ENCODE measurements around the gene OPTC. TPM values are rescaled to one million over a fixed set of nuclear protein-coding genes. Genes with fewer than 3 reads are reported as not detected.

OPTC gene
- total and polyA plus RNA-seq, 2 of the 8 experiments (the other 6 are each of a cell fraction or from before 2014, with no cell fraction given) = 1.1 to 4.0 TPM

DNA sequence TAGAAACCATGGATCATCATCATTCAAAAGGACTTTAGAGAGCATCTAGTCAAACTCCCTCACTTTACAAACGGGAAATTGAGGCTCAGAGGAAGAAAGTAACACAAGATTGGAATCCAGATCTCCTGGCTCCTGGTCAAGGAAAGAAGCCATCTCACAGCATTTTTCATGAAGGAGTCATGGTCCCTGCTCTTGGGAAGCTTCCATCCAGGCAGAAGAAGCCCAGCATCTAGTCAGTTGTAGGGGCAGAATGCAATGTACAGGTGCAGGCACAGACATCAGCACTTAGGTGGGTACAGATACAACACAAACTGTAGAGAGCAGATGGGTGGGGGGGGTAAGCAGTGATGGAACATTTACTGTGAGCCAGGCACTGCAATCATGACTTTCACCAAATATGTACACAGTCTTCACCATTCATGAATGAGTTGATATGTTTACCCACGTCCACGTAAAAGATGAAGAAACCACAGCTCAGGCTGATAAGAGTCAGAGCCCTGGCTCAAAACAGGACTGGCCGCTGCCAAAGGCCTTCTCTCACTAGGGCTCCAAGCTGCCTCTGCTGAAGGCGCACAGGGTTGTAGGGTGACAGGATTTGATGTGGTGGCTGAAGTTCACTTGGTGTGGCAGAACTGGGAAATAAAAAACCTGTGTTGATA lies 44.0 kb downstream of the OPTC start:
- no peaks in the 10 kb centered on the region for H3K9me3 ChIP-seq (ENCODE audit: insufficient read depth in 2 of 2, low read depth in 1 of 2, low read length in 1 of 2)
- no peak overlapping the region for H3K4me3 ChIP-seq (ENCODE audit: extremely low read depth in 1 of 4, insufficient read depth in 2 of 4, low read depth in 3 of 4, low read length in 4 of 4)
- H3K36me3 ChIP-seq (ENCODE audit: control insufficient read depth in 2 of 4, insufficient read depth in 4 of 4, low read length in 3 of 4) = no peaks in the 10 kb centered on the region
- FAIRE-seq = no peak
- no peak overlapping the region for H2BK5ac ChIP-seq (ENCODE audit: low read depth, low read length)
- H3K4me1 ChIP-seq (replicated peaks in 1 of 4; ENCODE audit: control insufficient read depth in 3 of 4, insufficient read depth in 4 of 4, low read length in 3 of 4) = peaks cover 0 to 3% (median 0%) of the 10 kb centered on the region in 4 experiments; a peak in 2 of 7 replicates
- H2BK20ac ChIP-seq (ENCODE audit: low read length) = no peak overlapping the region
- ChIA-PET POLR2A (ENCODE audit: partially characterized antibody) (interaction anchor here (1.4 kb wide), 1 partner anchor 10 kb away, joined by 4 read pairs; no protein-coding TSS in a partner anchor), CTCF (ENCODE audit: partially characterized antibody) (interaction anchor here (0.9 to 1.7 kb wide), 4 partner anchors 10 to 64 kb away, joined by 3 to 6 read pairs (median 4); no protein-coding TSS in a partner anchor)
- no peaks in the 10 kb centered on the region for H3K79me2 ChIP-seq (ENCODE audit: control insufficient read depth in 1 of 2, insufficient read depth in 2 of 2, low read length in 2 of 2)
- no peak overlapping the region for H3K9ac ChIP-seq (replicated peaks in 1 of 4; ENCODE audit: extremely low read depth in 1 of 4, low read depth in 3 of 4, low read length in 3 of 4)
- no peaks in the 10 kb centered on the region for H3K23me2 ChIP-seq (ENCODE audit: low read depth, low read length)
- H3K27ac ChIP-seq (ENCODE audit: low read depth, low read length) = no peak overlapping the region
- no peak for DNase-seq (ENCODE audit: low read depth in 1 of 2, low spot score in 2 of 2)
- no peak overlapping the region for H4K8ac ChIP-seq (ENCODE audit: extremely low read depth, insufficient read depth, low read length)
- no peak overlapping the region for H4K91ac ChIP-seq (replicated peaks; ENCODE audit: insufficient read length, low read length)
- H3K4me2 ChIP-seq (ENCODE audit: insufficient read depth in 1 of 2, low read depth in 2 of 2, low read length in 2 of 2) = no peak overlapping the region
- no peak overlapping the region for H2BK120ac ChIP-seq (replicated peaks; ENCODE audit: low read depth, low read length)
- H3K4ac ChIP-seq (replicated peaks; ENCODE audit: insufficient read length, low read depth, low read length) = no peak overlapping the region
- H3K79me1 ChIP-seq (ENCODE audit: low read depth, low read length) = no peaks in the 10 kb centered on the region
- H2BK12ac ChIP-seq (ENCODE audit: low read depth, low read length) = no peak overlapping the region
- no peak overlapping the region for H2BK15ac ChIP-seq (ENCODE audit: low read length)
- no peak overlapping the region for H3K56ac ChIP-seq (replicated peaks; ENCODE audit: insufficient read length, low read depth, low read length)
- no peak overlapping the region for H4K5ac ChIP-seq (ENCODE audit: insufficient read length, low read depth, low read length)
- WGBS, 2 experiments (ENCODE audit: extremely low coverage in 1 of 2, insufficient coverage in 1 of 2, insufficient read length in 1 of 2, insufficient replicate concordance in 2 of 2, low coverage in 1 of 2, low lambda C conversion rate in 2 of 2, missing lambda C conversion rate in 1 of 2) = 89% methylated on average over 5 of the region's 5 CpGs; no CpG with 5 or more reads in 1 of the 2 experiments
- TF ChIP-seq RFX5 (IDR thresholded peaks at IDR 0.05; ENCODE audit: borderline replicate concordance, low read depth, low read length) (no peak), ASH2L (IDR thresholded peaks at IDR 0.05; ENCODE audit: low read length) (no peak), SAP30 (IDR thresholded peaks at IDR 0.05; ENCODE audit: insufficient read depth, insufficient replicate concordance, low read length) (no peak), GTF2F1 (IDR thresholded peaks at IDR 0.05; ENCODE audit: borderline replicate concordance, low read depth, low read length) (no peak), EGR1 (IDR thresholded peaks at IDR 0.05; ENCODE audit: borderline replicate concordance, low read depth, low read length) (no peak), SIRT6 (IDR thresholded peaks at IDR 0.05; ENCODE audit: low read length) (no peak), KDM1A (IDR thresholded peaks at IDR 0.05; ENCODE audit: borderline replicate concordance, low read length) (no peak), RNF2 (IDR thresholded peaks at IDR 0.05; ENCODE audit: borderline replicate concordance, low read depth, low read length, missing control alignments, poor library complexity, severe bottlenecking) (no peak)
- TF ChIP-seq, protein P1, sequence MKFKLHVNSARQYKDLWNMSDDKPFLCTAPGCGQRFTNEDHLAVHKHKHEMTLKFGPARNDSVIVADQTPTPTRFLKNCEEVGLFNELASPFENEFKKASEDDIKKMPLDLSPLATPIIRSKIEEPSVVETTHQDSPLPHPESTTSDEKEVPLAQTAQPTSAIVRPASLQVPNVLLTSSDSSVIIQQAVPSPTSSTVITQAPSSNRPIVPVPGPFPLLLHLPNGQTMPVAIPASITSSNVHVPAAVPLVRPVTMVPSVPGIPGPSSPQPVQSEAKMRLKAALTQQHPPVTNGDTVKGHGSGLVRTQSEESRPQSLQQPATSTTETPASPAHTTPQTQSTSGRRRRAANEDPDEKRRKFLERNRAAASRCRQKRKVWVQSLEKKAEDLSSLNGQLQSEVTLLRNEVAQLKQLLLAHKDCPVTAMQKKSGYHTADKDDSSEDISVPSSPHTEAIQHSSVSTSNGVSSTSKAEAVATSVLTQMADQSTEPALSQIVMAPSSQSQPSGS (IDR thresholded peaks at IDR 0.05; ENCODE audit: low read length) = no peak
- no peak overlapping the region for H2AFZ ChIP-seq (ENCODE audit: low read length)
- no peak overlapping the region for H3K18ac ChIP-seq (ENCODE audit: extremely low read depth, low read length)
- H4K20me1 ChIP-seq (replicated peaks in 1 of 2; ENCODE audit: control insufficient read depth in 1 of 2, insufficient read depth in 2 of 2, low read length in 2 of 2) = no peaks in the 10 kb centered on the region
- no peak overlapping the region for H3K23ac ChIP-seq (ENCODE audit: insufficient read length)
- no peak overlapping the region for H2AK5ac ChIP-seq (ENCODE audit: low read depth, low read length)
- H3K27me3 ChIP-seq (replicated peaks in 1 of 4; ENCODE audit: control insufficient read depth in 3 of 4, extremely low read depth in 1 of 4, insufficient read depth in 3 of 4, low read length in 3 of 4) = no peaks in the 10 kb centered on the region
- no peak overlapping the region for H3K14ac ChIP-seq (ENCODE audit: insufficient read length)
